GM18520 (cell line): ENCODE measurements around the gene ABCF3.

Experiments used
- ATAC-seq: cut with Tn5 transposase; IDR thresholded peaks from one replicate; pipeline ENCODE4 v1.9.1; 2021; ENCODE audit not compliant: unreplicated experiment

ABCF3 gene

DNA sequence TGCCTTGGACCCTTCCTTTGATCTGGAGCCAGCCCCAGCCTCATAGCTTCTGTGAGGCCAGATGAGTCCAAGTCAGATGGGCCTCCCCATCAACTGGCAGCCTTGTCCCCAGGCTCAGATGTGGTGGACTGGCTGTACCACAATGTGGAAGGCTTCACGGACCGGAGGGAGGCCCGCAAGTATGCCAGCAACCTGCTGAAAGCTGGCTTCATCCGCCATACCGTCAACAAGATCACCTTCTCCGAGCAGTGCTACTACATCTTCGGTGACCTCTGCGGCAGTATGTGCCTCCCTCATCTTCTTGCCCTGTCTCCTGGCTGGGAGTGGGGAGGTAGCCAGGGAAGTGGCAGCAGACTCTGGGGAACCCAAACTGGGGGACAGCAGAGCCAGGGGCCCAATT, 18.2 kb upstream of the ABCF3 start:
- ATAC-seq, result no peak

DNA sequence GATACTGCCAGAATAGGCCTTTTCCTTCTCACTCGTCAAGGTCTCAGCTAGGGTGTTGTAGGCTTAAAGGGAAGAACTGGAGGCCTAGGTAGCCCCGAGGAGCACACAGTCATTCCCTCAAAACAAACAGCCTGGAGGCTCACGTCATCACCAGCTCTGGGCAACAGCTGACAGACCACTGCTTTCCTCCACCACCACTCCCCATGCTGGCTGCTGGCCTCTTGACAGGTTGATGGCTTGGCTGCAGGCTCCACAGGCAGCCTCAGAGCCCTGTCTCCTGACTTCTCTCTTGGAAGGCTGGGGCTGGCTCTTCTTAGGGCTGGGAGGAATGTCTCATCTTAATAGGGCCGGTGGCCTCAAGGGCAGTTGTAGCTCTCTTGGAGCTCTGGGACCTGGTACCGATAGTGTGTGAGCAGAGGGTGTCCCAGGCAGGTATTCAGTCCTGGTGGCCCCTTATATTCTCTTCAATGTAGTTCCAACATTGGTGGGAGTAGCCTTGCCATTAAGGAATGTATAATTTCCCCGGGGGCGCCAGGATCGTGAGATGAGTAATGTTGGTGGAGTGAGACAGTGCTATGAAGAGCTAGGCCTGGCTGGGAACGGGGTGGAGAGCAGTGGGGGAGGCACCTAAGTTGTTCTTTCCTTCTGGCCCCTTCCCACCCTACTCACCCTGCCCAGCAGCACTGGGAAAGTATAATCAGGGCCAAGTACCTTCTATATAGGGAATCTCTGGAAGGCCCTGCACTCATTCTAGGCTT, 17.5 kb upstream of the ABCF3 start:
- no peak for ATAC-seq

- no peak for ATAC-seq
Observed at GRCh38 chr3:184169896-184170875, 15.8 kb upstream of the ABCF3 start.

DNA sequence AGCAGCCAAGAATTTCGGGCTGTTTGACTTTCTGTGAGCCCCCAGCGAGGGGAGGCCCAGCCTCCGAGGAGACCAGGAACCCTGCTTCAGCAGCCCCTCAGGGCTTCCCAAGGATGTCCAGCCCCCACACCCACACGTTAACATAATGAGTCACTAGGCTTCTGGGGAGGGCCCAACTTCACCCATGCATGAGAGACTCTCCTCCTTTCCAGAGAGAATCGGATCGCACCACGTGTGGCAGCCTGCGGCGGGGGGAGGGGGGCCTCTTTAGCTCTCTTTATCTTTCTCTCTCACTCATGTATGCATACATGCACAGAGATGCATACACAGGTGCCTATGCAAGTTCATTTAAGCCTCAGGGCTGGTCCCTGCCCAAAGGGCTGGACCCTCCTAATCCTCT, 14.4 kb upstream of the ABCF3 start:
- ATAC-seq, result no peak

GRCh38 chr3:184172681-184173373, 13.2 kb upstream of the ABCF3 start:
- no peak for ATAC-seq

DNA sequence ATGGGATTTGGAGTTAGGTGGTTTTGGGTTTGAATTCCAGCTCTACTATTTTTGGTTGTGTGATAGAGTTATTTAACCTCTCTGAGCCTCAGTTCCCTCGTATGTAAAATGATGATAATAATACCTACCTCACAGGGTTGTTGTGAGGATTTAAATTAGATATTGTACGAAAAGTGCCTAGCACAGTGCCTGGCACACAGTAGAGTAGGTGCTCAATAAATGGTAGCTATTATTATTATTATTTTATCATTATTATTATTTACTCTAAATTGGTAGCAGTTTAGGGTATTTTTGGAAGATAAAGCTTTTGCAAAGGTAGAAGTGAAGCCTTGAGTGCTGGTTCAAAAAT, 12.7 kb upstream of the ABCF3 start:
- no peak for ATAC-seq

DNA sequence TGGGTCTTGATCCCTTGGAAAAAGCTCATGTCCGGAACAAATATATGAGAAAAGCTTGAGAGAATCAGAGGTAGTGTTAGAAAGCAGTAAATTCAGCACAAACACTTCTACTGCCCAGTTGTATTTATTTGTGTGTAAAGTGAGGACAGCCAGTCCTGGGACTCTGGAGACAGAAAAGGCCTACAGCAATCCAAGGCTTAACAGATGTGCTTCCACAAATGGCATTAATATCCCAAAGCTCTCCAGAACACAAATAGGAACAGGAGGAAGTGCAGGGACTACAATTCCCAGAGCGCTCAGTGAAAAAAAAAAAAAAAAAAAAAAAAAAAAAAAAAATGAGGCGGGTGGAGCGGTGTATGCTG, 11.7 kb upstream of the ABCF3 start:
- ATAC-seq, result no peak

DNA sequence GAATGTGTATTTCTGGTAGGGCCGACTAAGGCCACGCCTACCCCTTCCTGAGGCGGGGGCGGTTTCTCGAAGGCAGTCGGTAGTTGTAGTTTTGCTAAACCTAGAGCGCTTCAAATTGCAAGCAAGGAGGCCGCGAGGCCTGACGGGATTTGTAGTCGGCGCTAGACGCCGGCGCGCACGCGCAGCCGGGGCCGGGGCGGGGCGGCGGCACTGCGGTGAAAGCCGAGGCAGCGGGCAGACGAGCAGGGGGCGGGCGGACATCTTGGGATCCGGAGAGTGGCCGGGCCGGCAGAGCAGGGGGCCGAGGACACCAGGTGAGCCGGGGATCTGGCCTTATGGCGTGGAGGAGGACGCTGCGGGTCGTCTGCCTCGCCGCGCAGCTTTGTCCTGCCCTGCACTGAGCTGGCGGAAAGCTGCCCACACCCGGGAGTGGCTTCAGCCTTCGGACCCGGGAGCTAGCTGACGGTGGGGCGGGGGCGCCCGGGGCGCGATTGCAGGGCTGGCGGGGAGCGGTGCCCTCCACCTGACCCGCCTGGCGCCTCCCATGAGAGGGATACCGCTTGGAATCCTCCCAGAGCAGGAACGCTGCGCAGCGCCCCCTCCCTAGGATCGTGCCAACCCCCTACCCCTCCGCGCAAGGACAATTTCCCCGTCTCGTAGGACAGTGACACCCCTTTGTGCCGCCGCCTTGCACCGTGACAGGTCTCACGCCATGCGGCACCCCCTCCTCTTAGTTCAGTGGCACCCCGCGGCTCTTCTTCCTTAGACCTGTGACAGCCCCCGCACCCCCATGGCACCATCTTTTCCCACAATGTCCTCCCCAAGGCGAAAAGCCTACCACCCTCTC, 11.1 kb upstream of the ABCF3 start, which contains the start of gene AP2M1:
AP2M1 (plus strand) TSS at position 210 of the 847 bp plus-strand sequence. CDS start 2,139 bp downstream, outside the sequence.
- peak; percentile 93 for ATAC-seq

GRCh38 chr3:184175506-184175905, 10.5 kb upstream of the ABCF3 start:
- no peak for ATAC-seq

- ATAC-seq, result no peak
Observed at GRCh38 chr3:184175981-184176376, 10.0 kb upstream of the ABCF3 start.

DNA sequence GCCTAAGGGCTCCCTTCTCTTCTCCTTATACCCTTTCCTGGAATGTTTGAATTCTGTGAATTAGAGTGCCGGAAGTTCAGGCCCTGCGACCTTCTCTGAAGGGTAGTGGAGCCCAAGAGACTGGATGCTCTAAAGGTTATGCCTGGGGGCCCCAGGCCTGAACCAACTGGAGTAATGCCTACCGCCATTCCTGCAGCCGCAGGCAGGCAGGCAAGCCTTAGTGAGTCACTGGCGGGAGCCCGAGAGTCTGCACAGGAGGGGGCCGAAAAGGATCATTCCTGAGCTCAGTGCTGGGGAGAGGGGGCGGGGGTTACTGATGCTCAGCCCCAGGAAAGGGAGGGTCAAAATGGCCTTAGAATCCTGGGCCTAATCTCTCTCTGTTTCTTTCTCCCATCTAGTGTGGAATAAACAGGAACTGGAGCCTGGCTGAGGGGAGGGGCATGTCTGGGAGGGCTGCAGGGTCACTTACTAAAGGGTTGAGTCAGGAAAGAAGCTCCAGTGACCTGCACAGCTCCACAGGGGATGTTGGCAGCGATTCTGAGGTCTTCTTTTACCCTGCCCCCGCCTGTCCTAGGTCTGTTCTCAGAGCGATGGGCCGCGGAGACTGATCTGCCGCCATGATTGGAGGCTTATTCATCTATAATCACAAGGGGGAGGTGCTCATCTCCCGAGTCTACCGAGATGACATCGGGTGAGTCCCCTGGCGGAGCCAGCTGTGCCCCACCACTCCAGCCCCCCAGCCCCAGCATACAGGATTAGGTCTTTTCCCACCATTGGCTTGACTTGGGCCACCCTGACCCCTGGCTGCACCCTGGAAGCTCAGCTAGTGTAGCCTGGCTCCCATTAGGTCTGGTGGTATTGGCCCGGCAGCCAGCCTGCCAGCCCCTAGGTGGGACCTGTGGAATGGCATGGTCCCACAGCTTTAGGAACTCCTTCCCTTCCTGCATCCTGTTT, 9.3 kb upstream of the ABCF3 start:
- ATAC-seq, result no peak

DNA sequence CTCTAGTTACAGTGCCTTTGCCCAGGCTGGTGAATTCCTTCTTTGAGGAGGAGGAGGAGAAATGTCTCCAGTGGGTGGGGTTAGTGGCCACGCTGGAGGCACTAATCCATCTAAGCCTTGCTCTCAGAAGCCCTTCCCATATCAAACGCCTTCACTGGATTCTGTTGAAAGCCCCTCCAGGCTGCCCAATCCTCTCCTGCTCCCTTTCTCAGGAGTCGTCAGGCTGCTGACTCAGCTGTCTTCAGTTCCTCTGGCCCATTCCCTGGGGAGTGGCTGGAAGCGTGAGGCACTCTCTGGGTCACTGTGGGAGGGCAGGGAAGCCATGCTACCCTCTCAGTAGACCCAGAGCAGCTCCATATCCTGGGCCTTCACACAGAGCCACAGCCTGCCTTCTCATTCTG, 8.7 kb upstream of the ABCF3 start:
- ATAC-seq, result no peak

- ATAC-seq, result no peak
Observed at GRCh38 chr3:184177767-184178306, 8.2 kb upstream of the ABCF3 start.

DNA sequence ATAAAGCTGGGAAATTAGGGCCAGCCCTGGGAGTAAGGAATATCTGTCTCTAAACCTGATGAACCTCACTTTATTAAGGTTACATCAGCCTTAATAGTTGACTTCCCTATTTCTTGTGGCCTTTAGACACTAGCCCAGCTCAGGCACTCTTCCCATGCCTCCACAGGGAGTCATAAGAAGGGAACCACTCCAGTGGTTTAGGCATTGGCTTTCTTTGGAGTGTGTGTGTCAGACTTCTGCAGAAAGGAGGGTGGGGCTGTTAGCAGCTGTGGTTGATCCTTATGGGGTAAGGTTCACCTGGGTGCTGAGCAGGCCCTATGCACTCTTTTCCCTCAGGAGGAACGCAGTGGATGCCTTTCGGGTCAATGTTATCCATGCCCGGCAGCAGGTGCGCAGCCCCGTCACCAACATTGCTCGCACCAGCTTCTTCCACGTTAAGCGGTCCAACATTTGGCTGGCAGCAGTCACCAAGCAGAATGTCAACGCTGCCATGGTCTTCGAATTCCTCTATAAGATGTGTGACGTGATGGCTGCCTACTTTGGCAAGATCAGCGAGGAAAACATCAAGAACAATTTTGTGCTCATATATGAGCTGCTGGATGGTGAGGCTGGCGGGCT, 7.4 kb upstream of the ABCF3 start:
- ATAC-seq, result no peak

- ATAC-seq, result no peak
Observed at GRCh38 chr3:184180165-184180564, 5.8 kb upstream of the ABCF3 start.

- no peak for ATAC-seq
Observed at GRCh38 chr3:184181596-184181995, 4.4 kb upstream of the ABCF3 start.

- no peak for ATAC-seq
Observed at GRCh38 chr3:184183679-184184078, 2.3 kb upstream of the ABCF3 start.

DNA sequence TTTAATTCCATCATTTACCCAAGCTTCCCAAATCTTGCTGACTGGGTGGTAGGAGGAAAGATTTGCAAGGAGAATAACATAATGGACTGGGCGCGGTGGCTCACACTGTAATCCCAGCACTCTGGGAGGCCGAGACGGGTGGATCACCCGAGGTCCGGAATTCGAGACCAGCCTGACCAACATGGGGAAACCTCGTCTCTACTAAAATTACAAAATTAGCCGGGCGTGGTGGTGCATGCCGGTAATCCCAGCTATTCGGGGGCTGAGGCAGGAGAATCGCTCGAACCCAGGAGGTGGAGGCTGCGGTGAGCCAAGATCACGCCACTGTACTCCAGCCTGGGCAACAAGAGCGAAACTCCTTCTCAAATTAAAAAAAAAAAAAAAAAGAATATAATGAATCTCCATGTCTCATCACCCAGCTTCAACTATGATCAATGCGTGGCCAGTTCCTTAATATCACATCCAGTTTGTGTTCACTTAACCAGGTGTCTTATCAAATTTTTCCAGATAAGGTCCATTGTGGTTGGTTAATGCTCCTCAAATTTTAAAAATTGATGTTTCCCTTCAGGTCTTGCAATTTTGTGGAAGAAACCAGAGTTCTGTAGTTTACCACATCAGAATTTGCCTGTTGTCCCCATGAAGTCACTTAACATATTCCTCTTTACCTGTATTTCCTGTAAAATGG, 1.3 kb upstream of the ABCF3 start:
- ATAC-seq, result no peak
